HepG2 (cell line): ENCODE measurements around the gene PTPRD.

Experiments used
- FOXK1 ChIP-seq: sonication (generic); formaldehyde crosslinking; IDR thresholded peaks from 2 replicates; pipeline ENCODE4 v1.4.0; 2020; ENCODE audit warnings: low read depth, missing genetic modification reagents, borderline replicate concordance
- NR2F2 ChIP-seq: IDR thresholded peaks from 2 replicates; pipeline ENCODE4 v1.6.1; 2012; ENCODE audit warnings: low read depth, inconsistent platforms, borderline replicate concordance
- POLR2A ChIP-seq, 2 experiments: IDR thresholded peaks; 2 replicates each; pipeline ENCODE4 v1.6.1; 2011; ENCODE audit warnings: low read depth in 2 of 2, low read length in 2 of 2, mild to moderate bottlenecking in 1 of 2, moderate library complexity in 1 of 2; ENCODE audit not compliant: insufficient read depth in 1 of 2
- TBL1XR1 ChIP-seq: fragments of 150-350 bp; IDR thresholded peaks from 2 replicates; pipeline ENCODE4 v1.6.1; 2014; ENCODE audit warnings: borderline replicate concordance, low read length; ENCODE audit not compliant: partially characterized antibody
- ZNF230 ChIP-seq: sonication (generic); formaldehyde crosslinking; IDR thresholded peaks from 2 replicates; pipeline ENCODE4 v1.4.0; 2020; ENCODE audit warnings: mild to moderate bottlenecking, missing genetic modification reagents
- ZNF263 ChIP-seq: sonication (generic); formaldehyde crosslinking; IDR thresholded peaks from 2 replicates; pipeline ENCODE4 v1.4.0; 2020; ENCODE audit warnings: missing genetic modification reagents
- TF ChIP-seq, protein P1 (sequence below): sonication (generic); formaldehyde crosslinking; conservative IDR thresholded peaks from 2 replicates; pipeline ENCODE4 v1.4.0; 2020; ENCODE audit warnings: missing genetic modification reagents
- TF ChIP-seq, protein P2 (sequence below): sonication (generic); formaldehyde crosslinking; IDR thresholded peaks from 2 replicates; pipeline ENCODE4 v1.5.0; 2020; ENCODE audit warnings: mild to moderate bottlenecking, missing genetic modification reagents, moderate library complexity
- TF ChIP-seq, protein P3 (sequence below), 2 experiments: fragments of 450-650 bp in 1 of 2; sonication (generic) in 1 of 2; formaldehyde crosslinking in 1 of 2; IDR thresholded peaks; 2 replicates each; pipeline versions ENCODE4 v1.6.1 to v1.8.0; 2016 to 2022; ENCODE audit warnings: antibody characterized with exemption in 1 of 2, mild to moderate bottlenecking in 1 of 2, missing genetic modification reagents in 1 of 2

DNA sequence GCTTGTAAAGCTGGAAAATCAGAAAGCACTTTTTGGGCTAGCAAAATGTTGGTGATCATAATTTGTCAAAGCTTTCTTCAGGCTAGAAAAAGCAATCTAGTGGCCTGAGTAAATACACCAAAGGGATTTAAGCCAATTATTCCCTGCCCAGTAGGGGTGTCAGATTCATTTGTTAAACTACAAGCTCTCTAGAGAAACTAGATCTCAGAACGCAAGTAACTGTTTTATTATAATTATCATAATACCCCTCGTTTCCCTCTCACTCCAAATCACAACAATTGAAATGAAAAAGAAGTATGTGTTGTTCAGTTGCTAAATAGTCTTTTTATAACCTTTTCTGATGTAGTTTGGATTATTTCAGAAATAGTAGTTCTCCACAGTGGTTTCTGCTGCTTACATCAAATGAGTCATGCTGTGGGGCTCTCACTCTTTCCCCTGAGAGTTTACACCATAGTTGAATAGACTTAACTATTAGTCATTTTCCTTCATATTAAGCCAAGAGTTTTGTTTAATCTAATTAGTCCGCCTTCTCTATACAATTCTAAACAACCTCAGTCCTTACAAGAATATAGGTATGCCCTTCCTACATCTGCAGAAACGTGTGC, 1894.6 kb downstream of the PTPRD start:
- TF ChIP-seq, protein P1, sequence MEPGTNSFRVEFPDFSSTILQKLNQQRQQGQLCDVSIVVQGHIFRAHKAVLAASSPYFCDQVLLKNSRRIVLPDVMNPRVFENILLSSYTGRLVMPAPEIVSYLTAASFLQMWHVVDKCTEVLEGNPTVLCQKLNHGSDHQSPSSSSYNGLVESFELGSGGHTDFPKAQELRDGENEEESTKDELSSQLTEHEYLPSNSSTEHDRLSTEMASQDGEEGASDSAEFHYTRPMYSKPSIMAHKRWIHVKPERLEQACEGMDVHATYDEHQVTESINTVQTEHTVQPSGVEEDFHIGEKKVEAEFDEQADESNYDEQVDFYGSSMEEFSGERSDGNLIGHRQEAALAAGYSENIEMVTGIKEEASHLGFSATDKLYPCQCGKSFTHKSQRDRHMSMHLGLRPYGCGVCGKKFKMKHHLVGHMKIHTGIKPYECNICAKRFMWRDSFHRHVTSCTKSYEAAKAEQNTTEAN (CRISPR knock-in tag): no peak
- TF ChIP-seq, protein P2, sequence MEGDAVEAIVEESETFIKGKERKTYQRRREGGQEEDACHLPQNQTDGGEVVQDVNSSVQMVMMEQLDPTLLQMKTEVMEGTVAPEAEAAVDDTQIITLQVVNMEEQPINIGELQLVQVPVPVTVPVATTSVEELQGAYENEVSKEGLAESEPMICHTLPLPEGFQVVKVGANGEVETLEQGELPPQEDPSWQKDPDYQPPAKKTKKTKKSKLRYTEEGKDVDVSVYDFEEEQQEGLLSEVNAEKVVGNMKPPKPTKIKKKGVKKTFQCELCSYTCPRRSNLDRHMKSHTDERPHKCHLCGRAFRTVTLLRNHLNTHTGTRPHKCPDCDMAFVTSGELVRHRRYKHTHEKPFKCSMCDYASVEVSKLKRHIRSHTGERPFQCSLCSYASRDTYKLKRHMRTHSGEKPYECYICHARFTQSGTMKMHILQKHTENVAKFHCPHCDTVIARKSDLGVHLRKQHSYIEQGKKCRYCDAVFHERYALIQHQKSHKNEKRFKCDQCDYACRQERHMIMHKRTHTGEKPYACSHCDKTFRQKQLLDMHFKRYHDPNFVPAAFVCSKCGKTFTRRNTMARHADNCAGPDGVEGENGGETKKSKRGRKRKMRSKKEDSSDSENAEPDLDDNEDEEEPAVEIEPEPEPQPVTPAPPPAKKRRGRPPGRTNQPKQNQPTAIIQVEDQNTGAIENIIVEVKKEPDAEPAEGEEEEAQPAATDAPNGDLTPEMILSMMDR (CRISPR knock-in tag): no peak
- TF ChIP-seq POLR2A (IDR thresholded peaks at IDR 0.05; ENCODE audit: insufficient read depth in 1 of 2, low read depth in 2 of 2, low read length in 2 of 2) (no peak), FOXK1 (CRISPR knock-in tag) (no peak), ZNF230 (CRISPR knock-in tag) (no peak), TBL1XR1 (no peak), ZNF263 (CRISPR knock-in tag) (no peak), NR2F2 (no peak)
- TF ChIP-seq, protein P3, sequence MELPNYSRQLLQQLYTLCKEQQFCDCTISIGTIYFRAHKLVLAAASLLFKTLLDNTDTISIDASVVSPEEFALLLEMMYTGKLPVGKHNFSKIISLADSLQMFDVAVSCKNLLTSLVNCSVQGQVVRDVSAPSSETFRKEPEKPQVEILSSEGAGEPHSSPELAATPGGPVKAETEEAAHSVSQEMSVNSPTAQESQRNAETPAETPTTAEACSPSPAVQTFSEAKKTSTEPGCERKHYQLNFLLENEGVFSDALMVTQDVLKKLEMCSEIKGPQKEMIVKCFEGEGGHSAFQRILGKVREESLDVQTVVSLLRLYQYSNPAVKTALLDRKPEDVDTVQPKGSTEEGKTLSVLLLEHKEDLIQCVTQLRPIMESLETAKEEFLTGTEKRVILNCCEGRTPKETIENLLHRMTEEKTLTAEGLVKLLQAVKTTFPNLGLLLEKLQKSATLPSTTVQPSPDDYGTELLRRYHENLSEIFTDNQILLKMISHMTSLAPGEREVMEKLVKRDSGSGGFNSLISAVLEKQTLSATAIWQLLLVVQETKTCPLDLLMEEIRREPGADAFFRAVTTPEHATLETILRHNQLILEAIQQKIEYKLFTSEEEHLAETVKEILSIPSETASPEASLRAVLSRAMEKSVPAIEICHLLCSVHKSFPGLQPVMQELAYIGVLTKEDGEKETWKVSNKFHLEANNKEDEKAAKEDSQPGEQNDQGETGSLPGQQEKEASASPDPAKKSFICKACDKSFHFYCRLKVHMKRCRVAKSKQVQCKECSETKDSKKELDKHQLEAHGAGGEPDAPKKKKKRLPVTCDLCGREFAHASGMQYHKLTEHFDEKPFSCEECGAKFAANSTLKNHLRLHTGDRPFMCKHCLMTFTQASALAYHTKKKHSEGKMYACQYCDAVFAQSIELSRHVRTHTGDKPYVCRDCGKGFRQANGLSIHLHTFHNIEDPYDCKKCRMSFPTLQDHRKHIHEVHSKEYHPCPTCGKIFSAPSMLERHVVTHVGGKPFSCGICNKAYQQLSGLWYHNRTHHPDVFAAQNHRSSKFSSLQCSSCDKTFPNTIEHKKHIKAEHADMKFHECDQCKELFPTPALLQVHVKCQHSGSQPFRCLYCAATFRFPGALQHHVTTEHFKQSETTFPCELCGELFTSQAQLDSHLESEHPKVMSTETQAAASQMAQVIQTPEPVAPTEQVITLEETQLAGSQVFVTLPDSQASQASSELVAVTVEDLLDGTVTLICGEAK (IDR thresholded peaks at IDR 0.05): no peak
- TF ChIP-seq, protein P3 (CRISPR knock-in tag; IDR thresholded peaks at IDR 0.05): no peak
